Testis (tissue), 2 donors: ENCODE results near the gene PRDM8.

Experiments used
- CTCF ChIP-seq, 3 experiments: fragments of 450-650 bp in 2 of 3; fragments of 200-600 bp in 1 of 3; sonication (generic) in 1 of 3; IDR thresholded peaks; one replicate each; pipeline ENCODE4 v1.5.1; 2016 to 2019; ENCODE audit warnings: antibody characterized with exemption in 3 of 3, mild to moderate bottlenecking in 2 of 3, moderate library complexity in 1 of 3
- POLR2A ChIP-seq: fragments of 450-650 bp; IDR thresholded peaks from one replicate; pipeline ENCODE4 v1.6.1; 2017; ENCODE audit warnings: antibody characterized with exemption, mild to moderate bottlenecking, moderate library complexity

- no peak for TF ChIP-seq CTCF (IDR thresholded peaks at IDR 0.05)
- no peak for TF ChIP-seq POLR2A
Measured at GRCh38 chr4:80184825-80185756, 12.2 kb upstream of the PRDM8 start.
